IMR-90 (cell line): Measurements from ENCODE around the gene OGT. TPM values are rescaled to one million over a fixed set of nuclear protein-coding genes. Genes with fewer than 3 reads are reported as not detected.

Experiments
- ATAC-seq: fragments of 200-7000 bp; cut with Tn5 transposase; 2 replicates; pipeline ENCODE4 v1.9.1; 2020; ENCODE audit warnings: low read depth, mild to moderate bottlenecking, moderate library complexity
- BruUV-seq: library from RNA; stranded (reverse); fragments of 400-500 nt; replicated peaks from 2 replicates; lab custom pipeline; 2021; lab: Mats Ljungman, UMichigan
- CTCF ChIA-PET: fragments of 300-600 bp; formaldehyde crosslinking; extraction: SDS; loops from one replicate; lab custom pipeline; 2021; ENCODE audit warnings: antibody characterized with exemption; lab: Yijun Ruan, JAX
- POLR2A ChIA-PET: fragments of 300-600 bp; sonication (Branson Sonifier 250); formaldehyde crosslinking; loops from one replicate; lab custom pipeline; 2022; ENCODE audit warnings: antibody characterized with exemption; ENCODE audit not compliant: unreplicated experiment; lab: Charles Lee
- DNase-seq: peaks from one replicate; pipeline ENCODE4 v3.0.0; 2013
- H2AFZ ChIP-seq: replicated peaks from 2 replicates; pipeline ENCODE3; 2013; ENCODE audit warnings: low read length, mild to moderate bottlenecking; ENCODE audit not compliant: poor library complexity
- H2AK5ac ChIP-seq: 2 replicates; pipeline ENCODE4 v1.6.1; 2013; ENCODE audit warnings: low read depth, low read length, inconsistent platforms
- H2AK9ac ChIP-seq: replicated peaks from 2 replicates; pipeline ENCODE3; 2013; ENCODE audit warnings: mild to moderate bottlenecking, low read depth, low read length, moderate library complexity; ENCODE audit not compliant: poor library complexity
- H2BK120ac ChIP-seq: 2 replicates; pipeline ENCODE4 v1.6.1; 2013; ENCODE audit warnings: low read depth, low read length, inconsistent platforms
- H2BK15ac ChIP-seq: 3 replicates; pipeline ENCODE4 v1.6.1; 2013; ENCODE audit warnings: low read depth, low read length, inconsistent platforms
- H2BK20ac ChIP-seq: 2 replicates; pipeline ENCODE4 v1.6.1; 2013; ENCODE audit warnings: low read depth, mild to moderate bottlenecking, inconsistent platforms, low read length, moderate library complexity
- H2BK5ac ChIP-seq: 2 replicates; pipeline ENCODE4 v1.6.1; 2013; ENCODE audit warnings: mild to moderate bottlenecking, low read depth, low read length, inconsistent platforms; ENCODE audit not compliant: poor library complexity, severe bottlenecking
- H3K14ac ChIP-seq: replicated peaks from 2 replicates; pipeline ENCODE4 v1.6.1; 2013; ENCODE audit warnings: low read depth, low read length, inconsistent platforms
- H3K18ac ChIP-seq: 2 replicates; pipeline ENCODE4 v1.6.1; 2013; ENCODE audit warnings: low read depth, low read length, control low read depth
- H3K23ac ChIP-seq: 2 replicates; pipeline ENCODE4 v1.6.1; 2013; ENCODE audit warnings: low read depth, low read length, inconsistent platforms
- H3K27ac ChIP-seq: 2 replicates; pipeline ENCODE4 v1.5.1; 2013; ENCODE audit warnings: mild to moderate bottlenecking, control low read depth, low read length; ENCODE audit not compliant: insufficient read depth
- H3K27me3 ChIP-seq: 2 replicates; pipeline ENCODE4 v1.6.1; 2013; ENCODE audit warnings: low read length; ENCODE audit not compliant: control insufficient read depth, insufficient read depth
- H3K36me3 ChIP-seq: 2 replicates; pipeline ENCODE4 v1.6.1; 2013; ENCODE audit warnings: low read length, mixed read lengths; ENCODE audit not compliant: control insufficient read depth, insufficient read depth
- H3K4ac ChIP-seq: 2 replicates; pipeline ENCODE4 v1.6.1; 2013; ENCODE audit warnings: low read depth, low read length, inconsistent platforms
- H3K4me1 ChIP-seq: 2 replicates; pipeline ENCODE4 v1.6.1; 2013; ENCODE audit warnings: low read length, mixed read lengths; ENCODE audit not compliant: control insufficient read depth, insufficient read depth
- H3K4me2 ChIP-seq: 2 replicates; pipeline ENCODE4 v1.6.1; 2013; ENCODE audit warnings: low read depth, mild to moderate bottlenecking, control low read depth, low read length, moderate library complexity
- H3K4me3 ChIP-seq: 2 replicates; pipeline ENCODE4 v1.5.1; 2013; ENCODE audit warnings: low read depth, mild to moderate bottlenecking, control low read depth, low read length, moderate library complexity; ENCODE audit not compliant: insufficient read depth
- H3K56ac ChIP-seq: 2 replicates; pipeline ENCODE4 v1.6.1; 2013; ENCODE audit warnings: low read length, inconsistent platforms; ENCODE audit not compliant: insufficient read depth; ENCODE audit errors: extremely low read depth
- H3K79me1 ChIP-seq, 2 experiments: 2 replicates each; pipeline ENCODE4 v1.6.1; 2013; ENCODE audit warnings: low read length in 2 of 2, inconsistent platforms in 1 of 2, low read depth in 1 of 2
- H3K9ac ChIP-seq: 2 replicates; pipeline ENCODE4 v1.6.1; 2013; ENCODE audit warnings: low read depth, low read length, control low read depth
- H3K9me1 ChIP-seq: 2 replicates; pipeline ENCODE4 v1.6.1; 2013; ENCODE audit warnings: low read length, inconsistent platforms; ENCODE audit not compliant: insufficient read depth
- H3K9me3 ChIP-seq: 2 replicates; pipeline ENCODE4 v1.6.1; 2013; ENCODE audit warnings: low read length; ENCODE audit not compliant: control insufficient read depth, insufficient read depth
- H4K20me1 ChIP-seq: 2 replicates; pipeline ENCODE4 v1.6.1; 2013; ENCODE audit warnings: low read length, inconsistent platforms; ENCODE audit not compliant: insufficient read depth
- H4K5ac ChIP-seq: 2 replicates; pipeline ENCODE4 v1.6.1; 2013; ENCODE audit warnings: mild to moderate bottlenecking, low read depth, low read length, control low read depth
- H4K8ac ChIP-seq, 2 experiments: 2 replicates each; pipeline ENCODE4 v1.6.1; 2013; ENCODE audit warnings: low read depth in 2 of 2, low read length in 2 of 2, control low read depth in 1 of 2, inconsistent platforms in 1 of 2
- H4K91ac ChIP-seq: 2 replicates; pipeline ENCODE4 v1.6.1; 2013; ENCODE audit warnings: low read depth, low read length, inconsistent platforms; ENCODE audit not compliant: insufficient read depth
- CHD1 ChIP-seq: IDR thresholded peaks from 2 replicates; pipeline ENCODE4 v1.6.1; 2012; ENCODE audit warnings: low read depth, low read length, improper control_type of control experiment
- MAZ ChIP-seq: IDR thresholded peaks from 2 replicates; pipeline ENCODE4 v1.6.1; 2012; ENCODE audit warnings: low read depth, mild to moderate bottlenecking, low read length, improper control_type of control experiment, moderate library complexity, borderline replicate concordance
- RAD21 ChIP-seq: IDR thresholded peaks from 2 replicates; pipeline ENCODE4 v1.6.1; 2012; ENCODE audit warnings: low read length, improper control_type of control experiment
- WGBS, 2 experiments: methylation state at CpG; one replicate each; pipeline versions ENCODE4 v1.1.5 to v1.1.7; 2013; ENCODE audit warnings: missing lambda C conversion rate in 2 of 2; ENCODE audit not compliant: insufficient read length in 1 of 2; ENCODE audit errors: extremely low coverage in 2 of 2; 5-methylcytosine and 5-hydroxymethylcytosine counted together
- dilution Hi-C: fragments of 300-500 bp; cut with HindIII; formaldehyde crosslinking; loops from one replicate; pipeline ENCODE4 v1.14.3; 2018; ENCODE audit warnings: low sequenced_read_pairs; ENCODE audit not compliant: unreplicated experiment
- in situ Hi-C: fragments of 300-500 bp; cut with MboI; formaldehyde crosslinking; loops from 3 replicates; pipeline ENCODE4 v1.14.3; 2019; ENCODE audit warnings: low sequenced_read_pairs, inconsistent platforms, mixed read lengths
- intact Hi-C: fragments of 100-400 bp; cut with micrococcal nuclease; formaldehyde crosslinking; loops from 2 replicates; pipeline ENCODE4 v1.10.0; 2022
- polyA plus RNA-seq, 3 experiments: library from polyadenylated mRNA; depleted of rRNA; stranded (reverse); fragments of >200 nt; gene quantifications; 2 replicates each; pipeline ENCODE4 v1.2.3, GENCODE V29; 2012; ENCODE audit warnings: low replicate concordance in 1 of 3
- total RNA-seq: library from RNA; depleted of rRNA; stranded (reverse); fragments of >200 nt; gene quantifications from 2 replicates; pipeline ENCODE4 v1.2.3, GENCODE V29; 2012

The OGT gene
- total and polyA plus RNA-seq, 2 of the 4 experiments (the other 2 are of a cell fraction), result 80.7 to 113 TPM

DNA sequence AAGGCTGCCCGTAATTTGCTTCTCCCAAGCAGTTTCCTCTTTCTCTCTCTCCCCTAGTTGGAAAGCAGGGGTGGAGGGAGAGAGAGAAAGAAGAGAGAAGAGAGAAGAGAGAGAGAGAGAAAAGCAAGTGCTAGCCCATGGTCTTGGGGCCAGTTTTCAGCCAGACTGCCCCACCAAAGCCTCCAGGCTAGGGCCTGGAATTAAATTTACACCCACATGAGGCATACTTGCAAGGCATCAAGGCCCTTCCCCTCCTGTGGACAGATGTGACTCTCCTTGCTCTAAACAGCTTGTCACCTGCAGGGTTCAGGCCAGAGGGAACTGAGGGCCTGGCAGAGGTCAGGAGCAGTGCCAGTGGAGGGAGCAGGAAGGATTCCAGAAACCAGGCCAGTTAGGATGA is 87.1 kb downstream of the OGT start:
- H3K14ac ChIP-seq, result no peak overlapping the region
- DNase-seq (no peak), ATAC-seq (no peak)
- H3K9me1 ChIP-seq, result no peaks in the 10 kb centered on the region
- no peak overlapping the region for H3K4me2 ChIP-seq
- intact Hi-C loops (no loop called here), dilution Hi-C loops (no loop called here), in situ Hi-C loops (no loop called here)
- BruUV-seq, result no TSS peak
- H4K5ac ChIP-seq, result no peak overlapping the region
- H4K91ac ChIP-seq, result no peak overlapping the region
- H3K36me3 ChIP-seq, result no peaks in the 10 kb centered on the region; the same call in 1 of the 2 replicates
- POLR2A ChIA-PET, result no interaction called here
- H3K27me3 ChIP-seq, result peaks cover 3% of the 10 kb centered on the region; the same call in 1 of the 2 replicates
- CTCF ChIA-PET, result interaction anchor here (0.9 kb wide), 1 partner anchor 31 kb away, joined by 5 read pairs; no protein-coding TSS in a partner anchor
- no peak overlapping the region for H2BK5ac ChIP-seq
- H3K9me3 ChIP-seq, result no peaks in the 10 kb centered on the region; the same call in 1 of the 2 replicates
- no peak overlapping the region for H2BK15ac ChIP-seq
- no CpG with 5 or more reads among the region's 1 CpG for WGBS, 2 experiments
- no peak overlapping the region for H2AK9ac ChIP-seq
- H3K4ac ChIP-seq, result no peak overlapping the region
- no peak overlapping the region for H3K9ac ChIP-seq
- no peak overlapping the region for H2AK5ac ChIP-seq
- no peaks in the 10 kb centered on the region for H4K20me1 ChIP-seq
- H2BK20ac ChIP-seq, result no peak overlapping the region
- no peaks in the 10 kb centered on the region for H3K79me1 ChIP-seq
- H3K56ac ChIP-seq, result no peak overlapping the region
- H2AFZ ChIP-seq, result no peak overlapping the region
- TF ChIP-seq RAD21 (no peak), CHD1 (no peak), MAZ (no peak)
- H2BK120ac ChIP-seq, result no peak overlapping the region
- H4K8ac ChIP-seq, result no peak overlapping the region
- no peak overlapping the region for H3K27ac ChIP-seq
- no peak overlapping the region for H3K23ac ChIP-seq
- no peaks in the 10 kb centered on the region; the same call in 1 of the 2 replicates for H3K4me1 ChIP-seq
- no peak overlapping the region for H3K4me3 ChIP-seq
- H3K18ac ChIP-seq, result no peak overlapping the region
